Measurements from ENCODE around the gene CHSY1.

Gene CHSY1

DNA sequence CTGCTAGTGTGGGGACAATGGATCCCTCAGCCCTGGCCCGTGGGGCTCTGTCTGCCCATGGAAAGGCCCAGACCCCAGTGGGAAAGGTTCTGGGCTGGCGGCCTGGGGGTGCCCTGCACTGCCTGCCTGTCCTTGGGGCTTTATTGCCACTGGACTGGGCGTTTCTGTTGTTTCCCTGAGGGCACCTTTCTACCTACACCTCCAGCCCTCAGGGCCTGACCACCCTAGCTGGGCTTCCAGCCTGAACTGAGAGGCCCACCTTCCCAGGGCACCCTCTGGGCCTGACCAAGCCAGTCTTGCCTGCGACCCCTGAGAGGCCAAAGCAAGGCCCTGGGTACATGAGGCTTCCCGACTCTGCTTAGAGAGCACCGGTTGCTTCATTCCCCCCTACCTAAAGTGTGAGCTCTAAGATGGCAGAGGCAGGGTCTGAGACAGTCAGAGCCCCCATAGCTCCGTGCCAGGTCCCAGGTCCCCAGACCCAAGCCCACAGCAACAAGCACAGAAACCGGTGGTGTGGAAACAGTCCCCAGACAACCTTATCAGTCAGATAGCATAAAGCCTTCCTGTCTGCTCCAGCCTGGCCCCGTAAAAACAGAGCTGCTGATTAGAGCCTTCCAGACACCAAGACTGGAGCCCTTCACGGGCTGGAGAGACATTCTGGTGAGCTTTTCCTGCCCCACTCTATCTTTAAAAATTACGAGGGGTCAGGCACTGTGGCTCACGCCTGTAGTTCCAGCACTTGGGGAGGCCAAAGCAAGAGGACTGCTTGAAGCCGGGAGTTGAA is 102.8 kb downstream of the CHSY1 start:
- no peak for DNase-seq

- DNase-seq = no peak
Measured at GRCh38 chr15:101148166-101148880, 103.5 kb downstream of the CHSY1 start.

GRCh38 chr15:101147181-101147580 is 104.7 kb downstream of the CHSY1 start:
- DNase-seq = no peak

- DNase-seq = no peak
Measured at GRCh38 chr15:101146118-101146702, 105.6 kb downstream of the CHSY1 start.

DNA sequence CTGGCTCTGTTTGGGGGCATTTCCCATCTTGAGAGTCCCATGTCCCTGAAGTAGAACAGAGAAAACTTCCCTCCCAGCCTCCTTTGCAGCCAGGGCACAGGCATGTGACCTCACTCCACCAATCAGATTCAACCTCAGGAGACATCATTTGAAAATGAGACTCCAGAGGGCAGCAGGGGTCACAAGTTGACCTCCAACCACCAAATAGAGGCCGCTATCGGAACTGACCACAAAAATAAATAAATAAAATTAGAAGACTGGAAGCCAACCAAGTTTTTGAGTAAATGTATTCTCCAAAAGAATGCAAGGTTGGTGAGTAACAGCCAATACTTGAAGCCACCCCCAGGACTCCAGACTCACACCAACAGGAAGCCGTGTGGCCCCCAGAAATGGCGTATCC is 106.5 kb downstream of the CHSY1 start:
- no peak for DNase-seq

- DNase-seq = no peak
Measured at GRCh38 chr15:101143321-101143720, 108.5 kb downstream of the CHSY1 start.

DNA sequence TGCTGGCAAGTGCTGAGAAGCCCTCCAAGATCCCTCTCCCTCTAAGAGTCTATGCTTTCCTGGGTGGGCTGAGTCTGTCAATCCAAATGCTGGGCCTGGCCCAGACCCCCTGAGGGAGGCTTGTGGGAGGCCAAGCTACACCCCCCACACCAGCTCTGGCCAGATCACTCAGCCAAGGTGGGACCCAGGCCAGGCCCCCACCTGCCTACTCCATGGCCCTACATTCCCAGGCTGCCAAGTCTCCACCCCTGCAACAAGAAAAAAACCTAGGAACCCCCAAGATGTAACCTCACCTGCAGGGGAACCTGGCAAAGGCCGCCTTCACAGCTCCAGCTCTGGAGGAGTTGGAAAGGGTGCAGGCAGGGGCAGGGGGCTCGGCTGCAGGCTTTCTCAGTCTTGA is 109.1 kb downstream of the CHSY1 start:
- no peak for DNase-seq

DNA sequence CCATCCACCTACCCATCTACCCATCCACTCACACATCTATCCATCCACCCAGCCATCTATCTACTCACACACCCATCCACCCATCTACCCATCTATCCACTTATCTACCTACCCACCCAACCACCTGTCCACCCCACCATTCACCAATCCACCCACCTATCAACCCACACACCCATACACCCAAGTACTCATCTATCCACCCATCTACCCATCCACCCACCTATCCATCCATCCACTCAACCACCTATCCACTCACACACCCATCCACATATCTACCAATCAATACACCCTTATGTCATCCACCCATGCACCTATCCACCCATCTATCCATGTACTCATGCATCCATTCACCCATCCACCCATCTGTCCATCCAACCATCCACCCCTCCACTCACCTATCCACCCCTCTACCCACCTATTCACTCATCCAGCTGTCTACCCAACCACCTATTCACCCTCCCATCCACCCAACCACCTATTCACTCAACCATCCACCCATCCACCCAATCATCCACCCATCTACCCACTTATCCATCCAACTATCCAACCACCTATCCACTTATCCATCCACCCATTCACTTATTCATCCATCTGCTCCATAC is 109.8 kb downstream of the CHSY1 start:
- no peak for DNase-seq

GRCh38 chr15:101140697-101141065 is 111.2 kb downstream of the CHSY1 start:
- no peak for DNase-seq

DNA sequence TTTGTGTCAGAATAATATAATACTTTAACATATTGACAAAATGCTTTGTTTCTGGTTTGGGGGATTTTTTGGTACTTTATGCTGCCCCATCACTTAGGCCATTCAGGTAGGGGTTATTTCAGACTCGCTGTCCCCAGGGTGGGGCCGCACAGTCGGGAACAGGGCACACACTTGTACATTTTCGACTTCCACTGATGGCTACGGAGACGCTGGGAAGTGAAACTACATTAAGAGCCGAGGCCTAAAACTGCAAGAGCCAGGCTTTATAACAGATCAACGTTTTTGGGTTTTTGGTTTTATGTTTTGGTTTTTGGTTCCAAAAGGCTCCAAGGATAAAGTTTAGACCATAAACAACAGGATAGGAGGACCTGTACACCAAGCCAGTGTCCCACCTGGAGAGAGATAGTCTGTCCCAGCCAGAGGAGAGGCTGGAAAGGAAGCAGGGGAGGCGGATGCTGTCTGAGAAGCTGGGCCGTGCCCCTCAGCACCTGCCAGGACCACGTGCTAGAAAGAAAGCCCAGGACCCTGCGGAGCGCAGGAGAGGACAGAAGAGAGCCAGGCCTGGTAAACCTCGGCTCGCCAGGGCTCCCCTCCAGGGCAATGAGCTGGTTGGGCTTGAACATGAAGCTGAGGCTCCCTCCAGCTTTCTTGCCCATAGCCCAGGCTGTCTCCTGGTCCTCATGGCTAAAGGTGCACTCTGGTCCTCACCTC is 111.7 kb downstream of the CHSY1 start:
- no peak for DNase-seq

DNA sequence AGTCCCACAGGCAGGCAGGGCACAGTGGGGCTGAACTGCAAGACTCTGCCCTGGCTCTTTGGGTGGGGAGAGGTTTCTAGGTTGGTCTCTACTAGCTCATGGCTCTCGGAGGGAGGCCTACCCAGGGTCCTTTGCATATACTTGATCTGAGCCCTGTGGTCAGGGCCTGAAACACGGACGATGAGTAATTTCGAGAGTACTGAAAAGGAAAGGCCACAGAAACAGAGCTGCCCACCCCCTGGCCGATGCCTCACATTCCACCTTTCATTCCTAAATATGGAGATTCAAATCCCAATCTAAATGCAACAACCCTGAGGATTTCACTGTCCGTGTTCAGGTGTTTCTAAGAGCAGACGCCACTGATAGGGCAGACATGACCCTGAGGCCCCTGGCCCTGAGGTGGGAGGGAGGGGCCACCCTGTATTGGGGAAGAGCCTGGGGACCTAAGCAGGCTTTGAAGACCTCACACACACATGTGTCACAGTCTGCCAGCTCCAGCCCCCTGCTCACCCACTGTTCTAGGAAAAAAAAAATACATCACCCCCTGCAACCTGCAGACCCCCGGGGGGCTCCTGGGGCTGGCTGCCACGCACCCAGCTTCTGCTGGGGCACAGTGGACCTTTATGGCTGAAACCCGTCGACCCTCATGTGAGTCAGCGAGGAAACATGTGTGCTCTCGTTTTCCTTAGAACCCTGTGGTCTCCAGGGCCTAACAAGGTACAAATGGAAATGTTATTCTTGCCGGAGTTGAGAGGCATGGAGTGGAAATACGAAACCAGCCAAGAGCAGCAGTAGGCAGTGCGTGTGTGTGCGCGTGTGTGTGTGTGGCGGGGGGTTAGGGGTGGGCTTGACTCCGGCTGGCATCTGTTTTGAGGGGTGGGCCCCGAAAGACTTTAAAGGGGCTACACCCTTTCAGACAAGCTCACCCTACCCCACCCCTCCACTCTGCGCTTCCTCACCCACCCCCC is 112.7 kb downstream of the CHSY1 start:
- peak; percentile 49 for DNase-seq

GRCh38 chr15:101138086-101138660 is 113.7 kb downstream of the CHSY1 start:
- DNase-seq = no peak

DNA sequence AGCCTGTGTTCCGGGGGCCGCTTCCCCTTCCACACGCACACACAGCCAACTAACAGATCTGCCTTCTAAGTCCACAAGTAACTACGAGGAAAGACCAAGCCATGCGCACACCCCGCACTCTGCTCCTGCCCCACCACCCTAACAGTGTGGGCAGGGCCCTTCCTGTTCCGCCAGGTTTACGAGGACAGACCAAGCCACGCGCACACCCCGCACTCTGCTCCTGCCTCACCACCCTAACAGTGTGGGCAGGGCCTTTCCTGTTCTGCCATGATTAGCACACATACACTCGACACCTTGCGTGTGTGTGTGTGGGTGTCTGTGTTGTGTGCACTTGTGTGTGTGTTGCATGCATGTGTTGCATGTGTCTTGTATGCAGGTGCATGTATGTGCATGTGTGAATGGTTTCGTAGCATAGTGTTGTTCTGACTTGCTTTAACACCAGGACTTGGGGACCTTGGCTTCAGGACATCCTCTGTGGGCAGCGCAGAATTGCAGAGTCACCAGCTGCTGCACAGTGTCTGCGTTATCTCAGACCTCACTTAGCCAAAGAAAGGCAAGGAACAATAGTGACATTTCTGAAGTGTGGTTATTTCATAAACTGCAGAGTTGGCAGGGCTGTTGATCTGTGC is 114.4 kb downstream of the CHSY1 start:
- no peak for DNase-seq

DNA sequence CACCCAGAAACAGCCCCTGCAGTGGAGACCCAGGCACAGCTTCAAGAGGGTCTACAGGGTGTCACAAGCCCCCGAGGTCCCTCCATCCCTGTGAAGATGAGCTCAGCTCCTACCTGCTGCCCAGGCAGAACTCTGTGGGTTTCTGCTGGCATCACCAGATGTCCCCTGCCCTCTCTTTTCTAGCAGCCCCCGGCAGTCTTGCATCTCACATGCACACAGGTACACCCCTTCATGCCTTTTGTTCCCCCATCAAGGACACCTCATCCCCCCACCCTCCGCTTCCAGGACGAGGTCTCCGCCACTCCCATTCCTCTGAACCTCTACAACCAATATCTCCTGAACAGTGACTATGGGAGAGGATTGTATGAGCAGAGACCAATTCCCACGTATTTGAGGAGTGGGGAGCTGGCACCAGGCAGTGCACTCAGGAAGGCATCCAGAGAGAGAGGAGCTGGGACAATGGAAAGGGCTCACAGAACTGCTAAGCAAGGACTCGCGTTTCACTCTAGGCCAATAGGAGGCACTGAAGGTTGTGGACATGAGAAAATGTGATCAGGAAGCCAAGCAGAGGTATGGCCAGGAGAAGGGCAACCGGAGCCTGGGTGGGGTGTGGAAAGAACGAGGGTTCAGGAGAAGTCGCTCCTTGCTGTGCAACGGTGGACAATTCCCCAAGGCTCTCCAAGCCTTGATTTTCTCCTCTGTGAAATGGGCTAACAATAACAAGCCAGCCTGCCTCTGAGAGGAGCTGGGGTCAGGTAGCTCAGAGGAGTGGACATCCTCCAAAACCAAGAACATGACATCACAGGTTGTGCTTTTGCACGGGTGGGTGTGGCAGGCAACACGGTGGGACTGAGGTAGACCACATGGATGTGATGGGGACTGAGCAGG is 115.2 kb downstream of the CHSY1 start:
- no peak for DNase-seq

DNA sequence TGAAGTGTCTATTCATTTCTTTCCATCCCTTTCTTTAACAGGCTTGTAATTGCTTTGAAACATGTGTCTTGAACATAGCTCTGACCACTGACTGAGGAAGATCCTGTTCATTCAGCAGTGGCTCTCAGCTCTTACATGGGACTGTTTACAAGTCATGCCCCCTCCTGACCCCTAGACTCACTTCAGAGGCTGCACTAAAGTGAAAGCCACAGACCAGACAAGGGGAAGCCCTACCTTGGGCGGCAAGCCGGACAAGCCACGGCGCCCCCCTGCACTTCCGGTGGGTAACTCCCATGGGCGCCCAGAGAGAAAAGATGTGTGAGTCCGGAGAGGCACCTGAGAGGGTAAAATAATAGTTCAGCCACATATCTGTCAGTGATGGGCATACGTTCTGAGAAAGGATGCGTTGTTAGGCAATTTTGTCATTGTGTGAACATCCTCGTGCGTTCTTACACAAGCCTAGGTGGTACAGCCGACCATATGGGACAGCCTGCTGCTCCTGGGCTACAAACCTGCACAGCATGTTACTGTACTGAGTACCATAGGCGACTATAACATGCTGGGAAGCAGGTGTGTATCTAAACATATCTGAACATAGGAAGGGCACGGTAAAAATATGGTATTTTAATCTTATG is 116.2 kb downstream of the CHSY1 start:
- no peak for DNase-seq

- DNase-seq = no peak
Measured at GRCh38 chr15:101134780-101135179, 117.1 kb downstream of the CHSY1 start.

GRCh38 chr15:101133751-101134261 is 118.0 kb downstream of the CHSY1 start:
- no peak for DNase-seq

GRCh38 chr15:101133181-101133460 is 118.7 kb downstream of the CHSY1 start:
- no peak for DNase-seq

DNA sequence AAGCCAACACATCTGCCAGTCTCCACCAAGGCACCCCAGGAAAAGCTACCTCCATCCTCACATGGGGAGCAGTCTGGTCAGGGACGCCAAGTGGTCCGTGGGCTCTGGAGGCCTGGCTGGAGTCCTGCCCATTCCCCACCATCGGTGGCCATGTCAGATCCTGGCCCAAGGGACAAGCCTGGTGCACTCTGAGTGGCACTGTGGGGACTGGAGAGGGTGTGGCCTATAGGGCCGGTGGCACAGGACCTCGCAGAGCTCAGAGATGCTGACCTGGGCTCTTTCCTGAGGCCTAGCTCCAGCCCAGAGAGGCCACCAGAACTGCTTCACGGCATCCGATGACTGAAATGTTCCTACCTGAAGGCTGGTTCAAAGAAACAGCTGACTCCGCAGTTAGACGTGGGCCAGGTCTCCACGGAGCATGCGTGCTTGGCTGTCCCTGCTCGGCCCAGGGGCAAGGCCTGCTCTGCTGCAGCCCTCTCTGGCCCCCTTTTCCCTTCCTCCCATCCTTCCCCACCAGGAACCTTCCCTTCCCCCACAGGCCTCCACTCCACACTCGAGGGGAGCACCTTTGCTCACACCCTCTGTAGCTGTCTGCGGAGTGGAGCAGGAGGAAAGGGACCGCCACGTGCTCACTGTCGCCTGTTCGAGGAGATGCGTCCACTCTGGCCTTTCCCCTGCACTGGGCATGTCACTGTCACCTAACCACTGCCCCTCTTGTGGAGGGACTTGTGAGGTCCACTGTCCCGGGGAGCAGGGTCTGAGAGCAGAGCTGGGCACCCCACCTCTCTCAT is 119.3 kb downstream of the CHSY1 start:
- no peak for DNase-seq

All from NCI-H2171 (cell line).